Cardiac muscle cell (in vitro differentiated cells and primary cell): Measurements from ENCODE around the gene MACC1. TPM values are rescaled to one million over a fixed set of nuclear protein-coding genes. Genes with fewer than 3 reads are reported as not detected.

ENCODE experiments used
- DNase-seq, 2 donors: peaks; one replicate each; pipeline versions ENCODE4 v3.0.0 to v3.0.0-alpha.2; 2010 to 2017; ENCODE audit warnings: low read depth in 1 of 2, low spot score in 1 of 2
- H3K27ac ChIP-seq: fragments of 200-600 bp; sonication (generic); 2 replicates; pipeline ENCODE4 v1.5.1; 2016
- H3K27me3 ChIP-seq: fragments of 200-600 bp; sonication (generic); 2 replicates; pipeline ENCODE4 v1.6.0; 2016; ENCODE audit warnings: control low read depth
- H3K36me3 ChIP-seq: fragments of 200-600 bp; sonication (generic); 2 replicates; pipeline ENCODE4 v1.5.1; 2016; ENCODE audit warnings: control low read depth
- H3K4me1 ChIP-seq: fragments of 200-600 bp; sonication (generic); 2 replicates; pipeline ENCODE4 v1.8.1; 2017; ENCODE audit warnings: low read depth, mild to moderate bottlenecking, mixed run types
- H3K4me3 ChIP-seq: fragments of 200-600 bp; sonication (generic); 2 replicates; pipeline ENCODE4 v1.5.1; 2016; ENCODE audit warnings: mild to moderate bottlenecking
- H3K9me3 ChIP-seq: fragments of 200-600 bp; sonication (generic); 2 replicates; pipeline ENCODE4 v1.5.1; 2017; ENCODE audit warnings: low read depth, mild to moderate bottlenecking, control low read depth
- polyA plus RNA-seq: library from polyadenylated mRNA; unstranded; fragments of >200 nt; fragmentation: Nextera tagmentation; extraction: Ambion mirVana; gene quantifications from 2 replicates; pipeline ENCODE4 v1.2.1, GENCODE V29; 2016
- total RNA-seq: library from RNA; depleted of rRNA; stranded (reverse); fragments of >200 nt; gene quantifications from 2 replicates; pipeline ENCODE4 v1.2.3, GENCODE V29; 2016
- TF ChIP-seq, protein P1 (sequence below): IDR thresholded peaks from 2 replicates; pipeline ENCODE4 v1.5.1; 2012; ENCODE audit warnings: low read depth, mild to moderate bottlenecking, low read length

The MACC1 gene
- total and polyA plus RNA-seq, 2 experiments from 2014 or later = 0.06 TPM; not detected in 1

DNA sequence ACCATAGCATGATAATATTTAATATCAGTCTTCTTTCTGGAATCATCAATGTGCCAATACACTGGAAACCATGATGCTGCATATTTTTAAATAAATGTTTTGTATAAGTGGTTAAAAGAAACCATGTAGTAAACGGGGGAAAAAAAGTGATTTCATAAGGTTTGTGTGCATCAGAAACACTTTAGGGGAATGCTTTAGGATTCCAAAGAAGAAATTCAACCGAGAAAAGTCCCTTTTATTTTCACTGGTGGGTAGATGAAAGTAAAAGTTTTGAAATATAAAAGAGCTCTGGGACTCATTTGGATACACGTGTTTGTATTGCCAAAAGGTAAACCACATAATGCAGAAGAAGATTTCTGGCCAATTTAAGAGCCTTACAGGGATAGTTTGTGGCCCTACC is 11.9 kb upstream of the MACC1 start:
- H3K27me3 ChIP-seq = no peaks in the 10 kb centered on the region
- H3K36me3 ChIP-seq = no peaks in the 10 kb centered on the region
- DNase-seq = no peak
- TF ChIP-seq, protein P1, sequence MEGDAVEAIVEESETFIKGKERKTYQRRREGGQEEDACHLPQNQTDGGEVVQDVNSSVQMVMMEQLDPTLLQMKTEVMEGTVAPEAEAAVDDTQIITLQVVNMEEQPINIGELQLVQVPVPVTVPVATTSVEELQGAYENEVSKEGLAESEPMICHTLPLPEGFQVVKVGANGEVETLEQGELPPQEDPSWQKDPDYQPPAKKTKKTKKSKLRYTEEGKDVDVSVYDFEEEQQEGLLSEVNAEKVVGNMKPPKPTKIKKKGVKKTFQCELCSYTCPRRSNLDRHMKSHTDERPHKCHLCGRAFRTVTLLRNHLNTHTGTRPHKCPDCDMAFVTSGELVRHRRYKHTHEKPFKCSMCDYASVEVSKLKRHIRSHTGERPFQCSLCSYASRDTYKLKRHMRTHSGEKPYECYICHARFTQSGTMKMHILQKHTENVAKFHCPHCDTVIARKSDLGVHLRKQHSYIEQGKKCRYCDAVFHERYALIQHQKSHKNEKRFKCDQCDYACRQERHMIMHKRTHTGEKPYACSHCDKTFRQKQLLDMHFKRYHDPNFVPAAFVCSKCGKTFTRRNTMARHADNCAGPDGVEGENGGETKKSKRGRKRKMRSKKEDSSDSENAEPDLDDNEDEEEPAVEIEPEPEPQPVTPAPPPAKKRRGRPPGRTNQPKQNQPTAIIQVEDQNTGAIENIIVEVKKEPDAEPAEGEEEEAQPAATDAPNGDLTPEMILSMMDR = no peak
- H3K4me1 ChIP-seq = no peaks in the 10 kb centered on the region
- no peaks in the 10 kb centered on the region for H3K9me3 ChIP-seq
- no peak overlapping the region for H3K27ac ChIP-seq
- no peak overlapping the region for H3K4me3 ChIP-seq

GRCh38 chr7:20228654-20229053 is 11.5 kb upstream of the MACC1 start:
- no peak for DNase-seq
- H3K27ac ChIP-seq = no peak overlapping the region
- no peak overlapping the region for H3K4me3 ChIP-seq
- H3K36me3 ChIP-seq = no peaks in the 10 kb centered on the region
- no peaks in the 10 kb centered on the region for H3K4me1 ChIP-seq
- no peaks in the 10 kb centered on the region for H3K9me3 ChIP-seq
- TF ChIP-seq, protein P1 = no peak
- no peaks in the 10 kb centered on the region for H3K27me3 ChIP-seq

DNA sequence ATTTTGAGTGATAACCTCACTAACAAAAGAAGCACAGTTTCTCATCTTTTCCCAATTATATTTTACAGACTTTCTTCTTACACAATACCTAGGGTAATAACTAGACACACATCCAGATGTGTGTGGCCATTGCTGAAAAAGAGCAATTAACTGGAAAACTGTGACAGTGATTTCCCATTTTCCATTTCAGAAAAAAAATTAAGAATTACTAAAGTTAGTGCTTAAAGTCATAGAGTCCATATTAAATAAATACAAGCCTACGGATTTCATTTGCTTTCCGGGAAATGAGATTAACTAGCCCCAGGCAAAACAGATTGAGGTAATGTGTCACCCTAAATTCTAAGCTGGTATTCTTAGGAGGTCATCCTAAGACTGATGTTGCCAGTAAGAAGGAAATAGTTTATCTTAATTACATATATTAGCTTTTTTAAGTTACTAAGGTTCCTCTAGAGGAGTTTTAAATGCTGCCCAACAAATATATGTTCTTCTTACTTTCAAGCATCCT is 10.2 kb upstream of the MACC1 start:
- no peak for DNase-seq
- Histone ChIP-seq H3K4me3 (no peak overlapping the region), H3K9me3 (no peaks in the 10 kb centered on the region), H3K4me1 (no peaks in the 10 kb centered on the region), H3K27ac (no peak overlapping the region), H3K36me3 (no peaks in the 10 kb centered on the region), H3K27me3 (no peaks in the 10 kb centered on the region)
- TF ChIP-seq, protein P1 = no peak

- Histone ChIP-seq H3K27ac (no peak overlapping the region), H3K9me3 (no peaks in the 10 kb centered on the region), H3K27me3 (no peaks in the 10 kb centered on the region), H3K4me3 (no peak overlapping the region), H3K36me3 (no peaks in the 10 kb centered on the region), H3K4me1 (no peaks in the 10 kb centered on the region)
- TF ChIP-seq, protein P1 = no peak
- DNase-seq = no peak
Measured at GRCh38 chr7:20226860-20227259, 9.7 kb upstream of the MACC1 start.

- Histone ChIP-seq H3K4me3 (no peak overlapping the region), H3K9me3 (no peaks in the 10 kb centered on the region), H3K27me3 (no peaks in the 10 kb centered on the region), H3K4me1 (peaks cover under 1% of the 10 kb centered on the region), H3K27ac (no peak overlapping the region), H3K36me3 (no peaks in the 10 kb centered on the region)
- TF ChIP-seq, protein P1 = no peak
- no peak for DNase-seq
Measured at GRCh38 chr7:20225384-20225783, 8.2 kb upstream of the MACC1 start.

GRCh38 chr7:20224025-20224424 is 6.8 kb upstream of the MACC1 start:
- H3K4me1 ChIP-seq = peaks cover 3% of the 10 kb centered on the region
- H3K4me3 ChIP-seq = no peak overlapping the region
- H3K9me3 ChIP-seq = no peaks in the 10 kb centered on the region
- H3K36me3 ChIP-seq = no peaks in the 10 kb centered on the region
- no peaks in the 10 kb centered on the region for H3K27me3 ChIP-seq
- no peak for DNase-seq
- H3K27ac ChIP-seq = no peak overlapping the region
- TF ChIP-seq, protein P1 = no peak
